ENCODE measurements around the gene LPCAT1. TPM values are rescaled to one million over a fixed set of nuclear protein-coding genes. Genes with fewer than 3 reads are reported as not detected.

The LPCAT1 gene
- total and polyA plus RNA-seq, 2 experiments from 2014 or later, result 78.0 to 255 TPM

DNA sequence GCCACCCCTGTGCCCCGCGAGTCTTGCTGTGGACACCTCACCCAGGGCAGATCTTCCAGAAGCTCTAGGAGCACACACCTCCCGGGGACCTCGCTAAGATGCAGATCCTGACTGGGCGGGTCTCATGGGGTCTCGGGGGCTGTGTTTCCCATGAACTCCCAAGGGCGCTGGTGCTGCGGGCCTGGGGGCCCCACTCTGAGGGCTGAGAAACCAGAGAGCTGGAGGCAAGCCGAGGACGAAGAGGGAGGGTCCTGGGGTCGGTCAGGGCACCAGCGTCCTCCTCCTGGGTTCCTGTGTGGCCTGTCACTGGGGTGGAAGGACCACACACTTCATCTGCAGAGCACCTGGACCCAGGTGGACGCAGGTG is 108.7 kb downstream of the LPCAT1 start:
- Histone ChIP-seq H3K36me3 (ENCODE audit: insufficient read depth) (no peaks in the 10 kb centered on the region), H3K4me2 (no peak overlapping the region), H3K4me1 (ENCODE audit: insufficient read depth) (peaks cover 13% of the 10 kb centered on the region), H3K79me2 (replicated peaks; ENCODE audit: insufficient read depth) (no peaks in the 10 kb centered on the region), H3K27ac (ENCODE audit: low read depth) (no peak overlapping the region), H3K9me2 (ENCODE audit: insufficient read depth) (no peaks in the 10 kb centered on the region), H2AFZ (no peak overlapping the region), H4K20me1 (replicated peaks; ENCODE audit: insufficient read depth) (no peaks in the 10 kb centered on the region), H3K27me3 (ENCODE audit: insufficient read depth) (no peaks in the 10 kb centered on the region), H3K4me3 (no peak overlapping the region), H3F3A (replicated peaks; ENCODE audit: low read depth) (peaks cover 4% of the 10 kb centered on the region; the same call in 1 of the 2 replicates)
- Mint-ChIP-seq H3K4me1 (peaks cover 17% of the 10 kb centered on the region), H3K9me3 (no peaks in the 10 kb centered on the region; the same call in none of the 3 replicates), H3K4me3 (no peak overlapping the region), H3K27me3 (ENCODE audit: insufficient read depth, low read depth, poor library complexity) (peaks cover 12% of the 10 kb centered on the region), H3K27ac (no peak overlapping the region), H3K36me3 (ENCODE audit: low read depth) (no peaks in the 10 kb centered on the region; the same call in 2 of the 3 replicates)
- ATAC-seq (no peak), DNase-seq (ENCODE audit: low spot score) (no peak)
- no peak for TF ChIP-seq NANOG (IDR thresholded peaks at IDR 0.05; ENCODE audit: borderline replicate concordance)
- TF ChIP-seq, protein P1, sequence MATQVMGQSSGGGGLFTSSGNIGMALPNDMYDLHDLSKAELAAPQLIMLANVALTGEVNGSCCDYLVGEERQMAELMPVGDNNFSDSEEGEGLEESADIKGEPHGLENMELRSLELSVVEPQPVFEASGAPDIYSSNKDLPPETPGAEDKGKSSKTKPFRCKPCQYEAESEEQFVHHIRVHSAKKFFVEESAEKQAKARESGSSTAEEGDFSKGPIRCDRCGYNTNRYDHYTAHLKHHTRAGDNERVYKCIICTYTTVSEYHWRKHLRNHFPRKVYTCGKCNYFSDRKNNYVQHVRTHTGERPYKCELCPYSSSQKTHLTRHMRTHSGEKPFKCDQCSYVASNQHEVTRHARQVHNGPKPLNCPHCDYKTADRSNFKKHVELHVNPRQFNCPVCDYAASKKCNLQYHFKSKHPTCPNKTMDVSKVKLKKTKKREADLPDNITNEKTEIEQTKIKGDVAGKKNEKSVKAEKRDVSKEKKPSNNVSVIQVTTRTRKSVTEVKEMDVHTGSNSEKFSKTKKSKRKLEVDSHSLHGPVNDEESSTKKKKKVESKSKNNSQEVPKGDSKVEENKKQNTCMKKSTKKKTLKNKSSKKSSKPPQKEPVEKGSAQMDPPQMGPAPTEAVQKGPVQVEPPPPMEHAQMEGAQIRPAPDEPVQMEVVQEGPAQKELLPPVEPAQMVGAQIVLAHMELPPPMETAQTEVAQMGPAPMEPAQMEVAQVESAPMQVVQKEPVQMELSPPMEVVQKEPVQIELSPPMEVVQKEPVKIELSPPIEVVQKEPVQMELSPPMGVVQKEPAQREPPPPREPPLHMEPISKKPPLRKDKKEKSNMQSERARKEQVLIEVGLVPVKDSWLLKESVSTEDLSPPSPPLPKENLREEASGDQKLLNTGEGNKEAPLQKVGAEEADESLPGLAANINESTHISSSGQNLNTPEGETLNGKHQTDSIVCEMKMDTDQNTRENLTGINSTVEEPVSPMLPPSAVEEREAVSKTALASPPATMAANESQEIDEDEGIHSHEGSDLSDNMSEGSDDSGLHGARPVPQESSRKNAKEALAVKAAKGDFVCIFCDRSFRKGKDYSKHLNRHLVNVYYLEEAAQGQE (IDR thresholded peaks at IDR 0.05; ENCODE audit: unreplicated experiment), result no peak
- no peak for TF ChIP-seq ZNF331 (CRISPR knock-in tag; IDR thresholded peaks at IDR 0.05; ENCODE audit: low read depth)

DNA sequence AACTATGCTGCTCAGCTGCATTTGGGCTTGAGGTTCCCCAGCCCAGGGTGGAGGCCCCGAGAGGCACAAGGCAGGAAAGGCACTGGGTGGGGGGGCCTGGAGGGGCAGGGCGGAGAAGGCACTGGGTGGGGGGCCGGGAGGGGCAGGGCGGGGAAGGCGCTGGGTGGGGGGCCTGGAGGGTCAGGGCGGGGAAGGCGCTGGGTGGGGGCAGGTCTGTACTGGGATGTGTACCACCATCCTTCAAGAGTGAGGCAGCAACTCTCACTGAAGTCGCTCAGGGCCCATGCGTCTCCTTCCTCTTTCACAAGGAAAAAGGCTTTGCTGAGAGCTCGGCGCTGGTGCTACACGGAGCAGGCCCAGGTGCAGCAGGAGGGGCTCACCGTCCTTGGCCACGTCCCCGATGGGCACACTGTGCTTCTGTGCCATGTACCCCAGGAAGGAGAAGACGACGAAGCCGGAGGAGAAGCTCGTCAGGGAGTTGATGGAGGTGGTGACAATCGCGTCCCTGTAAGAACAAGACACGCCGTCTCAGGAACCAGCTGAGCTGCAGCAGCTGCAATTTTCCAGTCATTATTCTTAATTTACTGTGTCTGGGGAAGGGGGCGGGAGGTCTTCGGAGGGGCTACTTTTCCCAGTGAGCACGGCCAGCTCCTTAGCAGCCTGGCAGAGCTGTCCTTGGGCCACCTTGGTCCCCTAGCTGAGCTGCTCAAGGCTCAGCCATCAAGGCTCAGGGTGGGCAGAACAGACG is 109.3 kb downstream of the LPCAT1 start:
- no peaks in the 10 kb centered on the region; the same call in 2 of the 3 replicates for H3K36me3 Mint-ChIP-seq (ENCODE audit: low read depth)
- H4K20me1 ChIP-seq (replicated peaks; ENCODE audit: insufficient read depth), result no peaks in the 10 kb centered on the region
- H3K4me1 ChIP-seq (ENCODE audit: insufficient read depth), result peaks cover 13% of the 10 kb centered on the region
- no peak overlapping the region for H3K27ac ChIP-seq (ENCODE audit: low read depth)
- H3F3A ChIP-seq (replicated peaks; ENCODE audit: low read depth), result peaks cover 4% of the 10 kb centered on the region; the same call in 1 of the 2 replicates
- H3K79me2 ChIP-seq (replicated peaks; ENCODE audit: insufficient read depth), result no peaks in the 10 kb centered on the region
- no peaks in the 10 kb centered on the region for H3K36me3 ChIP-seq (ENCODE audit: insufficient read depth)
- H2AFZ ChIP-seq, result no peak overlapping the region
- H3K4me1 Mint-ChIP-seq, result peaks cover 17% of the 10 kb centered on the region
- peak; percentile 21 for ATAC-seq
- H3K27me3 ChIP-seq (ENCODE audit: insufficient read depth), result no peaks in the 10 kb centered on the region
- H3K9me3 Mint-ChIP-seq, result no peaks in the 10 kb centered on the region; the same call in none of the 3 replicates
- no peak overlapping the region for H3K27ac Mint-ChIP-seq
- peak; percentile 57 for DNase-seq (ENCODE audit: low spot score)
- no peaks in the 10 kb centered on the region for H3K9me2 ChIP-seq (ENCODE audit: insufficient read depth)
- no peak overlapping the region for H3K4me3 Mint-ChIP-seq
- no peak overlapping the region for H3K4me3 ChIP-seq
- H3K27me3 Mint-ChIP-seq (ENCODE audit: insufficient read depth, low read depth, poor library complexity), result peaks cover 11% of the 10 kb centered on the region
- no peak overlapping the region for H3K4me2 ChIP-seq
- TF ChIP-seq ZNF114 (CRISPR knock-in tag; IDR thresholded peaks at IDR 0.05) (no peak), ZNF331 (CRISPR knock-in tag; IDR thresholded peaks at IDR 0.05; ENCODE audit: low read depth) (no peak), STAT1 (IDR thresholded peaks at IDR 0.05; ENCODE audit: unreplicated experiment) (no peak), JUNB (IDR thresholded peaks at IDR 0.05; ENCODE audit: unreplicated experiment) (no peak), NANOG (IDR thresholded peaks at IDR 0.05; ENCODE audit: borderline replicate concordance) (no peak)
- TF ChIP-seq, protein P2, sequence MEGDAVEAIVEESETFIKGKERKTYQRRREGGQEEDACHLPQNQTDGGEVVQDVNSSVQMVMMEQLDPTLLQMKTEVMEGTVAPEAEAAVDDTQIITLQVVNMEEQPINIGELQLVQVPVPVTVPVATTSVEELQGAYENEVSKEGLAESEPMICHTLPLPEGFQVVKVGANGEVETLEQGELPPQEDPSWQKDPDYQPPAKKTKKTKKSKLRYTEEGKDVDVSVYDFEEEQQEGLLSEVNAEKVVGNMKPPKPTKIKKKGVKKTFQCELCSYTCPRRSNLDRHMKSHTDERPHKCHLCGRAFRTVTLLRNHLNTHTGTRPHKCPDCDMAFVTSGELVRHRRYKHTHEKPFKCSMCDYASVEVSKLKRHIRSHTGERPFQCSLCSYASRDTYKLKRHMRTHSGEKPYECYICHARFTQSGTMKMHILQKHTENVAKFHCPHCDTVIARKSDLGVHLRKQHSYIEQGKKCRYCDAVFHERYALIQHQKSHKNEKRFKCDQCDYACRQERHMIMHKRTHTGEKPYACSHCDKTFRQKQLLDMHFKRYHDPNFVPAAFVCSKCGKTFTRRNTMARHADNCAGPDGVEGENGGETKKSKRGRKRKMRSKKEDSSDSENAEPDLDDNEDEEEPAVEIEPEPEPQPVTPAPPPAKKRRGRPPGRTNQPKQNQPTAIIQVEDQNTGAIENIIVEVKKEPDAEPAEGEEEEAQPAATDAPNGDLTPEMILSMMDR (conservative IDR thresholded peaks at IDR 0.05; ENCODE audit: low read depth in 2 of 2), result no peak
- TF ChIP-seq, protein P3, sequence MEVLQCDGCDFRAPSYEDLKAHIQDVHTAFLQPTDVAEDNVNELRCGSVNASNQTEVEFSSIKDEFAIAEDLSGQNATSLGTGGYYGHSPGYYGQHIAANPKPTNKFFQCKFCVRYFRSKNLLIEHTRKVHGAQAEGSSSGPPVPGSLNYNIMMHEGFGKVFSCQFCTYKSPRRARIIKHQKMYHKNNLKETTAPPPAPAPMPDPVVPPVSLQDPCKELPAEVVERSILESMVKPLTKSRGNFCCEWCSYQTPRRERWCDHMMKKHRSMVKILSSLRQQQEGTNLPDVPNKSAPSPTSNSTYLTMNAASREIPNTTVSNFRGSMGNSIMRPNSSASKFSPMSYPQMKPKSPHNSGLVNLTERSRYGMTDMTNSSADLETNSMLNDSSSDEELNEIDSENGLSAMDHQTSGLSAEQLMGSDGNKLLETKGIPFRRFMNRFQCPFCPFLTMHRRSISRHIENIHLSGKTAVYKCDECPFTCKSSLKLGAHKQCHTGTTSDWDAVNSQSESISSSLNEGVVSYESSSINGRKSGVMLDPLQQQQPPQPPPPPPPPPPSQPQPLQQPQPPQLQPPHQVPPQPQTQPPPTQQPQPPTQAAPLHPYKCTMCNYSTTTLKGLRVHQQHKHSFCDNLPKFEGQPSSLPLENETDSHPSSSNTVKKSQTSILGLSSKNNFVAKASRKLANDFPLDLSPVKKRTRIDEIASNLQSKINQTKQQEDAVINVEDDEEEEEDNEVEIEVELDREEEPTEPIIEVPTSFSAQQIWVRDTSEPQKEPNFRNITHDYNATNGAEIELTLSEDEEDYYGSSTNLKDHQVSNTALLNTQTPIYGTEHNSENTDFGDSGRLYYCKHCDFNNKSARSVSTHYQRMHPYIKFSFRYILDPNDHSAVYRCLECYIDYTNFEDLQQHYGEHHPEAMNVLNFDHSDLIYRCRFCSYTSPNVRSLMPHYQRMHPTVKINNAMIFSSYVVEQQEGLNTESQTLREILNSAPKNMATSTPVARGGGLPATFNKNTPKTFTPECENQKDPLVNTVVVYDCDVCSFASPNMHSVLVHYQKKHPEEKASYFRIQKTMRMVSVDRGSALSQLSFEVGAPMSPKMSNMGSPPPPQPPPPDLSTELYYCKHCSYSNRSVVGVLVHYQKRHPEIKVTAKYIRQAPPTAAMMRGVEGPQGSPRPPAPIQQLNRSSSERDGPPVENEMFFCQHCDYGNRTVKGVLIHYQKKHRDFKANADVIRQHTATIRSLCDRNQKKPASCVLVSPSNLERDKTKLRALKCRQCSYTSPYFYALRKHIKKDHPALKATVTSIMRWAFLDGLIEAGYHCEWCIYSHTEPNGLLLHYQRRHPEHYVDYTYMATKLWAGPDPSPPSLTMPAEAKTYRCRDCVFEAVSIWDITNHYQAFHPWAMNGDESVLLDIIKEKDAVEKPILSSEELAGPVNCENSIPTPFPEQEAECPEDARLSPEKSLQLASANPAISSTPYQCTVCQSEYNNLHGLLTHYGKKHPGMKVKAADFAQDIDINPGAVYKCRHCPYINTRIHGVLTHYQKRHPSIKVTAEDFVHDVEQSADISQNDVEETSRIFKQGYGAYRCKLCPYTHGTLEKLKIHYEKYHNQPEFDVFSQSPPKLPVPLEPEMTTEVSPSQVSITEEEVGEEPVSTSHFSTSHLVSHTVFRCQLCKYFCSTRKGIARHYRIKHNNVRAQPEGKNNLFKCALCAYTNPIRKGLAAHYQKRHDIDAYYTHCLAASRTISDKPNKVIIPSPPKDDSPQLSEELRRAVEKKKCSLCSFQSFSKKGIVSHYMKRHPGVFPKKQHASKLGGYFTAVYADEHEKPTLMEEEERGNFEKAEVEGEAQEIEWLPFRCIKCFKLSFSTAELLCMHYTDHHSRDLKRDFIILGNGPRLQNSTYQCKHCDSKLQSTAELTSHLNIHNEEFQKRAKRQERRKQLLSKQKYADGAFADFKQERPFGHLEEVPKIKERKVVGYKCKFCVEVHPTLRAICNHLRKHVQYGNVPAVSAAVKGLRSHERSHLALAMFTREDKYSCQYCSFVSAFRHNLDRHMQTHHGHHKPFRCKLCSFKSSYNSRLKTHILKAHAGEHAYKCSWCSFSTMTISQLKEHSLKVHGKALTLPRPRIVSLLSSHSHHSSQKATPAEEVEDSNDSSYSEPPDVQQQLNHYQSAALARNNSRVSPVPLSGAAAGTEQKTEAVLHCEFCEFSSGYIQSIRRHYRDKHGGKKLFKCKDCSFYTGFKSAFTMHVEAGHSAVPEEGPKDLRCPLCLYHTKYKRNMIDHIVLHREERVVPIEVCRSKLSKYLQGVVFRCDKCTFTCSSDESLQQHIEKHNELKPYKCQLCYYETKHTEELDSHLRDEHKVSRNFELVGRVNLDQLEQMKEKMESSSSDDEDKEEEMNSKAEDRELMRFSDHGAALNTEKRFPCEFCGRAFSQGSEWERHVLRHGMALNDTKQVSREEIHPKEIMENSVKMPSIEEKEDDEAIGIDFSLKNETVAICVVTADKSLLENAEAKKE (CRISPR knock-in tag; IDR thresholded peaks at IDR 0.05), result no peak

Data from GM23338 (cell line).